ENCODE data around the gene PDE4B.

PDE4B gene

DNA sequence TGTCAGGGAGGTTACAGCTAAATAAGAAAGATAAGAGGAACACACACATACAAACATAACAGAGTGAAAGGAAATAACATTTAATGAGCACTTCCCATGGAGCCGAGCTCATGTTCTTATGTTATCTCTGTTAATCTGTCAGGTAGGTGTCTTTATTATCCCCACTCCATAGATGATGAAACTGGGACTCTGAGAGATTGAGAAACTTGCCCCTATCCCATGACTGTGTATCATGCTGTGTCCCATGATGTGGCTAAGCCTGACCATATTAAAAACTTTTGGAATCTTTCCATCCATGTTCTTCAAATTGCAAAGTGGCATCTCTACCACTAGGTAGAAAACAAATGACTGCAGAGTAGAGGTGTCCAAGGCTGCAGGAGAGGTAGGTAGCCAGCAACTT, 456.1 kb downstream of the PDE4B start:
- no peak overlapping the region for H3K4me2 ChIP-seq
- H3K79me2 ChIP-seq (ENCODE audit: insufficient read depth, low read depth) = no peaks in the 10 kb centered on the region
- no peak overlapping the region for H3K9ac ChIP-seq
- no peaks in the 10 kb centered on the region for H3K27me3 ChIP-seq (ENCODE audit: insufficient read depth, low read depth)
- no peaks in the 10 kb centered on the region for H4K20me1 ChIP-seq (ENCODE audit: insufficient read depth)
- H3K27ac ChIP-seq = no peak overlapping the region
- TF ChIP-seq, protein P1, sequence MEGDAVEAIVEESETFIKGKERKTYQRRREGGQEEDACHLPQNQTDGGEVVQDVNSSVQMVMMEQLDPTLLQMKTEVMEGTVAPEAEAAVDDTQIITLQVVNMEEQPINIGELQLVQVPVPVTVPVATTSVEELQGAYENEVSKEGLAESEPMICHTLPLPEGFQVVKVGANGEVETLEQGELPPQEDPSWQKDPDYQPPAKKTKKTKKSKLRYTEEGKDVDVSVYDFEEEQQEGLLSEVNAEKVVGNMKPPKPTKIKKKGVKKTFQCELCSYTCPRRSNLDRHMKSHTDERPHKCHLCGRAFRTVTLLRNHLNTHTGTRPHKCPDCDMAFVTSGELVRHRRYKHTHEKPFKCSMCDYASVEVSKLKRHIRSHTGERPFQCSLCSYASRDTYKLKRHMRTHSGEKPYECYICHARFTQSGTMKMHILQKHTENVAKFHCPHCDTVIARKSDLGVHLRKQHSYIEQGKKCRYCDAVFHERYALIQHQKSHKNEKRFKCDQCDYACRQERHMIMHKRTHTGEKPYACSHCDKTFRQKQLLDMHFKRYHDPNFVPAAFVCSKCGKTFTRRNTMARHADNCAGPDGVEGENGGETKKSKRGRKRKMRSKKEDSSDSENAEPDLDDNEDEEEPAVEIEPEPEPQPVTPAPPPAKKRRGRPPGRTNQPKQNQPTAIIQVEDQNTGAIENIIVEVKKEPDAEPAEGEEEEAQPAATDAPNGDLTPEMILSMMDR (conservative IDR thresholded peaks at IDR 0.05; ENCODE audit: low read depth, low read length) = no peak
- H3K4me1 ChIP-seq (ENCODE audit: low read depth, poor library complexity, severe bottlenecking) = peaks cover 27% of the 10 kb centered on the region
- no peak overlapping the region for H3K4me3 ChIP-seq (IDR thresholded peaks at IDR 0.05; ENCODE audit: insufficient read depth, low read depth, low read length)
- H3K36me3 ChIP-seq (ENCODE audit: insufficient read depth) = no peaks in the 10 kb centered on the region
- H2AFZ ChIP-seq (ENCODE audit: low read depth) = no peak overlapping the region

DNA sequence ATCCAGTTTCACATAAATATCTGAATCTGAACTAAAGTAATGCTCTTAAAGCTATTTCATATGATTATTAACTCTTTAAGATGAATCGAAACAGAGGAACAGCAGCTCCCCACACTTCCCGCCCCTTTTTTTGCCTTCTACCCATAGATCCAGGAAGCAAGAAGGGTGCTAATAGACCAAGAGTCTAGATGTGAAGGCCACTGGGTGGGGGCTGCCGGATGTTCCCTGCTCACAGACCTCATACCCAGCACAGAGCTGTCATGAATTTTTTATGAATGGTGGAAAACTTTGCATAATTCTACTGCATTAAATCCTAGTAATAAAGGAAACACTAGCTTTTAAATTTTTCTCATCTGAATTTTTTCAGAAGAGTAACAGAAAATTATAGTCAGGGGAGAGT, 457.4 kb downstream of the PDE4B start:
- H3K4me3 ChIP-seq (IDR thresholded peaks at IDR 0.05; ENCODE audit: insufficient read depth, low read depth, low read length) = no peak overlapping the region
- no peaks in the 10 kb centered on the region for H3K36me3 ChIP-seq (ENCODE audit: insufficient read depth)
- no peak overlapping the region for H3K27ac ChIP-seq
- H3K79me2 ChIP-seq (ENCODE audit: insufficient read depth, low read depth) = no peaks in the 10 kb centered on the region
- no peaks in the 10 kb centered on the region for H4K20me1 ChIP-seq (ENCODE audit: insufficient read depth)
- H3K4me2 ChIP-seq = no peak overlapping the region
- H3K4me1 ChIP-seq (ENCODE audit: low read depth, poor library complexity, severe bottlenecking) = peaks cover 31% of the 10 kb centered on the region
- H3K27me3 ChIP-seq (ENCODE audit: insufficient read depth, low read depth) = no peaks in the 10 kb centered on the region
- no peak overlapping the region for H2AFZ ChIP-seq (ENCODE audit: low read depth)
- H3K9ac ChIP-seq = no peak overlapping the region
- TF ChIP-seq, protein P1 (conservative IDR thresholded peaks at IDR 0.05; ENCODE audit: low read depth, low read length) = no peak

DNA sequence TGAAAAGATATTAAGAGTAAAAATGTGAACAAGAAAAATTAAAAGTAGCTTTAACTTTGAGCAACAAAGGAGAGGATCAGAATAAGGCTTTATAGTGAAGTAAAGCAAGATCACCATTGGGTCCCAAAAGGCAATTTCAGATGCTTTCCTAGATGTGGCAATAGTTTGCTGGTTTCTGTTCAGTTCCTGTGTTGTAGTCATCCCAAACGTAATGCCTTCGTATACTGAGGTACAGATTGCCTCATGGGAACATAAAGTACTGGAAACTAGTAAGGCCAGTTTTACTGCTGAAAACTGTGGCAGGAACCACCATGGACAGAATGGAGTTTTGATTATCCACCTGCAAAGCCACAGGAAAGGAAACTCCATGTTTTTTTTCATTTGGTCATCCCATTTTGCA, 457.8 kb downstream of the PDE4B start:
- no peaks in the 10 kb centered on the region for H3K27me3 ChIP-seq (ENCODE audit: insufficient read depth, low read depth)
- no peak overlapping the region for H3K4me3 ChIP-seq (IDR thresholded peaks at IDR 0.05; ENCODE audit: insufficient read depth, low read depth, low read length)
- no peaks in the 10 kb centered on the region for H3K36me3 ChIP-seq (ENCODE audit: insufficient read depth)
- no peaks in the 10 kb centered on the region for H3K79me2 ChIP-seq (ENCODE audit: insufficient read depth, low read depth)
- no peak overlapping the region for H3K27ac ChIP-seq
- H3K9ac ChIP-seq = no peak overlapping the region
- no peak overlapping the region for H3K4me2 ChIP-seq
- H4K20me1 ChIP-seq (ENCODE audit: insufficient read depth) = no peaks in the 10 kb centered on the region
- TF ChIP-seq, protein P1 (conservative IDR thresholded peaks at IDR 0.05; ENCODE audit: low read depth, low read length) = no peak
- no peak overlapping the region for H2AFZ ChIP-seq (ENCODE audit: low read depth)
- peaks cover 31% of the 10 kb centered on the region for H3K4me1 ChIP-seq (ENCODE audit: low read depth, poor library complexity, severe bottlenecking)

DNA sequence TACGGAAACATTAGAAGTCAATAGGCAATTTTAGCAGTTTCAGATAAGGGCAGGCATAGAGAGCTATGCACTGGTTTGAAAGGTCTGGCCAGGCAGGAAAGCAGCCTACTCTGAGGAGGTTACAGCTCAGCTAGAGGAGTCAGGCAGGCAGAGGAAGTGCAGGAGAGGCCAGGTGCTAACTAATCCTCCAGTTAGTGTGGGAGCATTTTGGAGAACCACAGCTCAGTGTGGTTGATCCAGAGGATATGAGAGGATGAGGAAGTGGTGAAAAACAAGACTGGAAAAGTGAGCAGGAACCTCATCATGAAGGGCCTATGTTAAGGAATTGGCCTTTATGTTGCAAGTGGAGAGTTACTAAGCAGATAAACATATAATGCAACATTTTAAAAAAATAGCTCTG, 458.9 kb downstream of the PDE4B start:
- Histone ChIP-seq H3K27ac (no peak overlapping the region), H3K4me2 (no peak overlapping the region), H3K27me3 (ENCODE audit: insufficient read depth, low read depth) (no peaks in the 10 kb centered on the region), H2AFZ (ENCODE audit: low read depth) (no peak overlapping the region), H4K20me1 (ENCODE audit: insufficient read depth) (no peaks in the 10 kb centered on the region), H3K4me3 (IDR thresholded peaks at IDR 0.05; ENCODE audit: insufficient read depth, low read depth, low read length) (no peak overlapping the region), H3K4me1 (ENCODE audit: low read depth, poor library complexity, severe bottlenecking) (peaks cover 31% of the 10 kb centered on the region), H3K9ac (no peak overlapping the region), H3K36me3 (ENCODE audit: insufficient read depth) (no peaks in the 10 kb centered on the region), H3K79me2 (ENCODE audit: insufficient read depth, low read depth) (no peaks in the 10 kb centered on the region)
- TF ChIP-seq, protein P1 (conservative IDR thresholded peaks at IDR 0.05; ENCODE audit: low read depth, low read length) = no peak

Measured in KMS-11 (cell line).